HG02678 (cell line): ENCODE data around the gene TRAF3.

ENCODE experiments used
- ATAC-seq: cut with Tn5 transposase; IDR thresholded peaks from one replicate; pipeline ENCODE4 v1.9.1; 2021; ENCODE audit warnings: mild to moderate bottlenecking, moderate library complexity; ENCODE audit not compliant: unreplicated experiment

Gene TRAF3

GRCh38 chr14:102776761-102777710 lies at the start of gene TRAF3:
TRAF3 (plus strand) TSS chr14:102777449; CDS start chr14:102870202, 92,753 bp downstream.
- ATAC-seq = peak; percentile 61

GRCh38 chr14:102728501-102728900 lies 48.7 kb upstream of the TRAF3 start:
- no peak for ATAC-seq

GRCh38 chr14:102729268-102729667 lies 48.0 kb upstream of the TRAF3 start:
- ATAC-seq = no peak

GRCh38 chr14:102729825-102730224 lies 47.4 kb upstream of the TRAF3 start:
- ATAC-seq = no peak

GRCh38 chr14:102731101-102731870 lies 46.0 kb upstream of the TRAF3 start:
- ATAC-seq = no peak

- no peak for ATAC-seq
These were observed 45.1 kb upstream of the TRAF3 start for GRCh38 chr14:102731871-102732800.

GRCh38 chr14:102732924-102733323 lies 44.3 kb upstream of the TRAF3 start:
- ATAC-seq = no peak

GRCh38 chr14:102733326-102733725 lies 43.9 kb upstream of the TRAF3 start:
- ATAC-seq = no peak

GRCh38 chr14:102734436-102734835 lies 42.8 kb upstream of the TRAF3 start:
- ATAC-seq = no peak

- no peak for ATAC-seq
These were observed 40.3 kb upstream of the TRAF3 start for GRCh38 chr14:102736956-102737355.

- no peak for ATAC-seq
These were observed 39.6 kb upstream of the TRAF3 start for GRCh38 chr14:102737402-102738372.

GRCh38 chr14:102738373-102739189 lies 38.7 kb upstream of the TRAF3 start:
- ATAC-seq = no peak

GRCh38 chr14:102739190-102739469 lies 38.1 kb upstream of the TRAF3 start:
- ATAC-seq = no peak

- no peak for ATAC-seq
These were observed 30.4 kb upstream of the TRAF3 start for GRCh38 chr14:102746634-102747438.

GRCh38 chr14:102748806-102749205 lies 28.4 kb upstream of the TRAF3 start:
- no peak for ATAC-seq

GRCh38 chr14:102749393-102750305 lies 27.6 kb upstream of the TRAF3 start:
- ATAC-seq = no peak

GRCh38 chr14:102750376-102750775 lies 26.9 kb upstream of the TRAF3 start:
- ATAC-seq = no peak
